ENCODE results near the gene TBC1D12.
"Not testable (repeated sequence)": the region's sequence is repeated elsewhere in the genome, so short reads cannot be mapped to it uniquely, and the experiment has no call there.

The TBC1D12 gene

GRCh38 chr10:94385733-94386132 is 16.6 kb upstream of the TBC1D12 start:
- not testable (repeated sequence) for DNase-seq; H3K27ac Mint-ChIP-seq; H3K4me3 Mint-ChIP-seq; H3K9me3 Mint-ChIP-seq; ATAC-seq (replicated peaks); H3K4me1 Mint-ChIP-seq; H3K36me3 Mint-ChIP-seq
- peaks cover 17 to 28% of the 10 kb centered on the region in 2 donors for H3K27me3 Mint-ChIP-seq

GRCh38 chr10:94392117-94392516 is 10.2 kb upstream of the TBC1D12 start:
- not testable (repeated sequence) for H3K4me1 Mint-ChIP-seq, H3K9me3 Mint-ChIP-seq, H3K4me3 Mint-ChIP-seq

GRCh38 chr10:94397549-94398370 is 4.6 kb upstream of the TBC1D12 start:
- no peak for ATAC-seq (replicated peaks)
- peaks cover 28 to 32% of the 10 kb centered on the region in 2 donors for H3K27me3 Mint-ChIP-seq

More at GRCh38 chr10:94392117-94392516, 10.2 kb upstream of the TBC1D12 start:
- H3K27me3 Mint-ChIP-seq: peaks cover 6 to 12% of the 10 kb centered on the region in 2 donors
- not testable (repeated sequence) for ATAC-seq (replicated peaks); H3K36me3 Mint-ChIP-seq; DNase-seq; H3K27ac Mint-ChIP-seq

GRCh38 chr10:94398762-94399161 is 3.6 kb upstream of the TBC1D12 start:
- DNase-seq: no peak
- H3K27ac Mint-ChIP-seq: no peak overlapping the region
- H3K4me1 Mint-ChIP-seq: peaks cover 3 to 7% of the 10 kb centered on the region in 2 donors
- H3K4me3 Mint-ChIP-seq: no peak overlapping the region
- ATAC-seq (replicated peaks): no peak
- H3K27me3 Mint-ChIP-seq: peaks cover 28 to 32% of the 10 kb centered on the region in 2 donors
- peaks cover 0 to 7% of the 10 kb centered on the region in 2 donors for H3K9me3 Mint-ChIP-seq
- peaks cover 0 to 4% of the 10 kb centered on the region in 2 donors for H3K36me3 Mint-ChIP-seq

More at GRCh38 chr10:94397549-94398370, 4.6 kb upstream of the TBC1D12 start:
- H3K27ac Mint-ChIP-seq: no peak overlapping the region
- no peak for DNase-seq
- H3K4me1 Mint-ChIP-seq: peaks cover 3 to 7% of the 10 kb centered on the region in 2 donors
- no peak overlapping the region for H3K4me3 Mint-ChIP-seq
- peaks cover 0 to 7% of the 10 kb centered on the region in 2 donors for H3K9me3 Mint-ChIP-seq
- peaks cover 0 to 4% of the 10 kb centered on the region in 2 donors for H3K36me3 Mint-ChIP-seq

- Mint-ChIP-seq H3K27me3 (peaks cover 32 to 41% of the 10 kb centered on the region in 2 donors), H3K9me3 (peaks cover 0 to 7% of the 10 kb centered on the region in 2 donors), H3K27ac (no peak overlapping the region), H3K4me3 (peak overlapping the region; percentile 84 to 87), H3K4me1 (peaks cover 5 to 7% of the 10 kb centered on the region in 2 donors), H3K36me3 (peaks cover 0 to 4% of the 10 kb centered on the region in 2 donors)
- peak; percentile 25 to 26 for ATAC-seq (replicated peaks)
- peak; percentile 61 for DNase-seq
These were observed 570 bp downstream of the TBC1D12 start for GRCh38 chr10:94402843-94403379.

- peak overlapping the region; percentile 71 for H3K27ac Mint-ChIP-seq
- peaks cover 0 to 7% of the 10 kb centered on the region in 2 donors for H3K9me3 Mint-ChIP-seq
- peak overlapping the region; percentile 84 to 87 for H3K4me3 Mint-ChIP-seq
- H3K27me3 Mint-ChIP-seq: peaks cover 27 to 38% of the 10 kb centered on the region in 2 donors
- DNase-seq (peak; percentile 64), ATAC-seq (replicated peaks) (peak; percentile 81 to 82)
- H3K36me3 Mint-ChIP-seq: peaks cover 0 to 4% of the 10 kb centered on the region in 2 donors
- peaks cover 7% of the 10 kb centered on the region in 2 donors for H3K4me1 Mint-ChIP-seq
These were observed 1.3 kb downstream of the TBC1D12 start for GRCh38 chr10:94403380-94404213.

- no peak overlapping the region for H3K27ac Mint-ChIP-seq
- no peak overlapping the region for H3K4me3 Mint-ChIP-seq
- H3K4me1 Mint-ChIP-seq: peaks cover 7% of the 10 kb centered on the region in 2 donors
- H3K27me3 Mint-ChIP-seq: peaks cover 28 to 41% of the 10 kb centered on the region in 2 donors
- DNase-seq (no peak), ATAC-seq (replicated peaks) (no peak)
- H3K36me3 Mint-ChIP-seq: peaks cover 0 to 4% of the 10 kb centered on the region in 2 donors
- H3K9me3 Mint-ChIP-seq: peaks cover 0 to 7% of the 10 kb centered on the region in 2 donors
These were observed 3.1 kb downstream of the TBC1D12 start for GRCh38 chr10:94405406-94405805.

GRCh38 chr10:94407668-94408067 is 5.3 kb downstream of the TBC1D12 start:
- no peak for DNase-seq
- Mint-ChIP-seq H3K27me3 (peaks cover 17 to 38% of the 10 kb centered on the region in 2 donors), H3K27ac (no peak overlapping the region), H3K9me3 (no peaks in the 10 kb centered on the region), H3K36me3 (peaks cover 0 to 4% of the 10 kb centered on the region in 2 donors), H3K4me1 (peaks cover 0 to 3% of the 10 kb centered on the region in 2 donors), H3K4me3 (no peak overlapping the region)
- ATAC-seq (replicated peaks): no peak

- H3K36me3 Mint-ChIP-seq: peaks cover 0 to 4% of the 10 kb centered on the region in 2 donors
- no peak for ATAC-seq (replicated peaks)
- H3K4me3 Mint-ChIP-seq: no peak overlapping the region
- H3K9me3 Mint-ChIP-seq: no peaks in the 10 kb centered on the region
- H3K27ac Mint-ChIP-seq: no peak overlapping the region
- peaks cover 0 to 3% of the 10 kb centered on the region in 2 donors for H3K4me1 Mint-ChIP-seq
- peaks cover 17 to 45% of the 10 kb centered on the region in 2 donors for H3K27me3 Mint-ChIP-seq
- DNase-seq: no peak
These were observed 6.8 kb downstream of the TBC1D12 start for GRCh38 chr10:94409021-94409657.

GRCh38 chr10:94411304-94411703 is 9.0 kb downstream of the TBC1D12 start:
- H3K36me3 Mint-ChIP-seq: peaks cover 0 to 4% of the 10 kb centered on the region in 2 donors
- peaks cover 0 to 1% of the 10 kb centered on the region in 2 donors for H3K4me1 Mint-ChIP-seq

GRCh38 chr10:94412449-94412848 is 10.1 kb downstream of the TBC1D12 start:
- Mint-ChIP-seq H3K4me3 (no peak overlapping the region), H3K36me3 (peaks cover 0 to 4% of the 10 kb centered on the region in 2 donors), H3K27ac (no peak overlapping the region), H3K9me3 (no peaks in the 10 kb centered on the region), H3K4me1 (peaks cover 0 to 3% of the 10 kb centered on the region in 2 donors), H3K27me3 (peaks cover 7 to 39% of the 10 kb centered on the region in 2 donors)
- no peak for DNase-seq
- ATAC-seq (replicated peaks): no peak

More at GRCh38 chr10:94411304-94411703, 9.0 kb downstream of the TBC1D12 start:
- H3K27me3 Mint-ChIP-seq: peaks cover 13 to 42% of the 10 kb centered on the region in 2 donors
- H3K27ac Mint-ChIP-seq: no peak overlapping the region
- ATAC-seq (replicated peaks) (no peak), DNase-seq (no peak)
- H3K9me3 Mint-ChIP-seq: no peaks in the 10 kb centered on the region
- no peak overlapping the region for H3K4me3 Mint-ChIP-seq

- ATAC-seq (replicated peaks) (no peak), DNase-seq (no peak)
- Mint-ChIP-seq H3K4me1 (peaks cover 0 to 3% of the 10 kb centered on the region in 2 donors), H3K36me3 (peaks cover 0 to 4% of the 10 kb centered on the region in 2 donors), H3K27ac (no peak overlapping the region), H3K4me3 (no peak overlapping the region), H3K27me3 (peaks cover 7 to 39% of the 10 kb centered on the region in 2 donors), H3K9me3 (no peaks in the 10 kb centered on the region)
These were observed 11.0 kb downstream of the TBC1D12 start for GRCh38 chr10:94413361-94413760.

- H3K9me3 Mint-ChIP-seq: no peaks in the 10 kb centered on the region
- peaks cover 0 to 25% of the 10 kb centered on the region in 2 donors for H3K27me3 Mint-ChIP-seq
- H3K4me1 Mint-ChIP-seq: peaks cover 5 to 6% of the 10 kb centered on the region in 2 donors
- DNase-seq (no peak), ATAC-seq (replicated peaks) (no peak)
- no peak overlapping the region for H3K4me3 Mint-ChIP-seq
- no peaks in the 10 kb centered on the region for H3K36me3 Mint-ChIP-seq
- no peak overlapping the region for H3K27ac Mint-ChIP-seq
These were observed 14.6 kb downstream of the TBC1D12 start for GRCh38 chr10:94416896-94417295.

Measured in stimulated activated naive B cell treated with anti-CD40 and anti-IgM and Interleukin-4, amounts not matched to agents 10 μg/mL and 1 μg/mL and 100 μg/mL, for 72 hours (primary cell).